Breast epithelium (tissue), 4 donors: ENCODE results near the gene SAXO1. TPM values are rescaled to one million over a fixed set of nuclear protein-coding genes. Genes with fewer than 3 reads are reported as not detected.

Experiments
- DNase-seq, 2 donors: peaks; one replicate each; pipeline ENCODE4 v3.0.0-alpha.2; 2019; ENCODE audit warnings: low spot score in 2 of 2
- H3K27ac ChIP-seq, 2 donors: fragments of 200-600 bp; sonication (generic) in 1 of 2; one replicate each; pipeline ENCODE4 v1.5.1; 2016 to 2019; ENCODE audit warnings: mild to moderate bottlenecking in 1 of 2
- H3K27me3 ChIP-seq, 2 donors: fragments of 200-600 bp; sonication (generic) in 1 of 2; one replicate each; pipeline versions ENCODE4 v1.5.1 to v1.6.0; 2017 to 2019; ENCODE audit warnings: control low read depth in 1 of 2, mild to moderate bottlenecking in 1 of 2
- H3K36me3 ChIP-seq: fragments of 200-600 bp; one replicate; pipeline ENCODE4 v1.5.1; 2019
- H3K4me1 ChIP-seq, 2 donors: fragments of 200-600 bp; sonication (generic); one replicate each; pipeline ENCODE4 v1.5.1; 2016 to 2019; ENCODE audit warnings: control low read depth in 1 of 2
- H3K4me3 ChIP-seq, 3 donors: fragments of 200-600 bp; sonication (generic); 1 replicate in 2 of 3; 2 replicates in 1 of 3; pipeline ENCODE4 v1.5.1; 2016 to 2019; ENCODE audit warnings: mild to moderate bottlenecking in 3 of 3, moderate library complexity in 2 of 3
- H3K9me3 ChIP-seq, 2 donors: fragments of 200-600 bp; sonication (generic) in 1 of 2; one replicate each; pipeline ENCODE4 v1.5.1; 2016 to 2019; ENCODE audit warnings: control low read depth in 1 of 2
- POLR2A ChIP-seq: fragments of 450-650 bp; IDR thresholded peaks from one replicate; pipeline ENCODE4 v1.6.1; 2016; ENCODE audit warnings: antibody characterized with exemption, mild to moderate bottlenecking, moderate library complexity
- POLR2AphosphoS5 ChIP-seq, 3 donors: sonication (generic); formaldehyde crosslinking; IDR thresholded peaks; one replicate each; pipeline ENCODE4 v1.6.1; 2017; ENCODE audit warnings: antibody characterized with exemption in 3 of 3
- intact Hi-C: fragments of 100-400 bp; cut with DNase I; formaldehyde crosslinking; loops from one replicate; pipeline ENCODE4 v1.15.1; 2023; ENCODE audit warnings: low total_unique reads
- total RNA-seq, 3 donors: library from RNA; depleted of rRNA; stranded (reverse); fragments of >200 nt; gene quantifications; one replicate each; pipeline ENCODE4 v1.1.0, GENCODE V29; 2016
- TF ChIP-seq, protein P1 (sequence below), 3 donors: fragments of 450-650 bp; IDR thresholded peaks; one replicate each; pipeline ENCODE4 v1.5.1; 2016 to 2017; ENCODE audit warnings: antibody characterized with exemption in 3 of 3, mild to moderate bottlenecking in 3 of 3, moderate library complexity in 3 of 3

The SAXO1 gene
- total RNA-seq, 3 donors from 2014 or later = 0.16 to 0.29 TPM; not detected in 1

DNA sequence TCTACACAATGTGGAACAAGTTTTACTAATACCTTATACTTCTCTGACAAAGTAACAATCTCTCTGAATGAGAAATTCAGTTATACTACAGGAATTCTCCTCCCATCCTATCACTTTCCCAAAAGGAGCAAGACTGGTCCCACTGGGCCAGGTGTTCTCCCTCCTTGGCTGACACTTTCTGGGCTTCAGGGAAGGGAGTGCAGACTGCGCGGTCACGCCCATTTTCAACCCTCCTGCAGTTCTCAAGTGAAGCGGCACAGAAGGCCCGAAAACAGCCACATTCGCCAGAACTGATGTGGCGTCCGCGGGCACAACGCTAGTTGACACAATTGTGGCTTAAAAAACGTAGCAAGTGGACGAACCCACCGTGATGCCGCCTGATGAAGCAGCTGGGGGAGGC, 603 bp downstream of the SAXO1 start:
- H3K9me3 ChIP-seq = no peaks in the 10 kb centered on the region
- no peak for DNase-seq
- H3K4me3 ChIP-seq = no peak overlapping the region
- no peaks in the 10 kb centered on the region for H3K4me1 ChIP-seq
- H3K36me3 ChIP-seq = no peaks in the 10 kb centered on the region
- H3K27ac ChIP-seq = no peak overlapping the region
- no peaks in the 10 kb centered on the region for H3K27me3 ChIP-seq
- TF ChIP-seq POLR2A = no peak
- TF ChIP-seq POLR2AphosphoS5 (IDR thresholded peaks at IDR 0.05) = no peak
- TF ChIP-seq, protein P1, sequence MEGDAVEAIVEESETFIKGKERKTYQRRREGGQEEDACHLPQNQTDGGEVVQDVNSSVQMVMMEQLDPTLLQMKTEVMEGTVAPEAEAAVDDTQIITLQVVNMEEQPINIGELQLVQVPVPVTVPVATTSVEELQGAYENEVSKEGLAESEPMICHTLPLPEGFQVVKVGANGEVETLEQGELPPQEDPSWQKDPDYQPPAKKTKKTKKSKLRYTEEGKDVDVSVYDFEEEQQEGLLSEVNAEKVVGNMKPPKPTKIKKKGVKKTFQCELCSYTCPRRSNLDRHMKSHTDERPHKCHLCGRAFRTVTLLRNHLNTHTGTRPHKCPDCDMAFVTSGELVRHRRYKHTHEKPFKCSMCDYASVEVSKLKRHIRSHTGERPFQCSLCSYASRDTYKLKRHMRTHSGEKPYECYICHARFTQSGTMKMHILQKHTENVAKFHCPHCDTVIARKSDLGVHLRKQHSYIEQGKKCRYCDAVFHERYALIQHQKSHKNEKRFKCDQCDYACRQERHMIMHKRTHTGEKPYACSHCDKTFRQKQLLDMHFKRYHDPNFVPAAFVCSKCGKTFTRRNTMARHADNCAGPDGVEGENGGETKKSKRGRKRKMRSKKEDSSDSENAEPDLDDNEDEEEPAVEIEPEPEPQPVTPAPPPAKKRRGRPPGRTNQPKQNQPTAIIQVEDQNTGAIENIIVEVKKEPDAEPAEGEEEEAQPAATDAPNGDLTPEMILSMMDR (IDR thresholded peaks at IDR 0.05) = no peak
- intact Hi-C loops = no loop called here

DNA sequence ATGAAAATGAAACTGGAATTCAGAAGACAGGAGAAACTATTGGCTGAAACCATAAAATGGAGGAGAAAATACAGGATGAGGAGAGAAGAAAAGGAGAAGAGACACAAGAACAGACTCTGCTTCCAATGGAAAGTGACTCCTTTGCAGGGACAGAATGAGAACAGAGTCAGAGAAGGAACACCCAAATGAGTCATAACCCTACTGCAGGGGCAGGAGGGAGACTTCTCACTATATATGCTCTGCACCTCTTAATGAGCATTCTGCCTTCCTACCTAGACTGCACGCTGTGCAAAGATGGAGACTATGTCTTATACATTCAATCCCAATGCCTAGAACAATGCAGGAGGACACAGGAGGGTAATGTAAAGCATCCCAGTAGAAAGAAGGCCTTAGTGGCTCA, 2.1 kb downstream of the SAXO1 start:
- TF ChIP-seq POLR2A (no peak), POLR2AphosphoS5 (IDR thresholded peaks at IDR 0.05) (no peak)
- TF ChIP-seq, protein P1 (IDR thresholded peaks at IDR 0.05) = no peak
- Histone ChIP-seq H3K27me3 (no peaks in the 10 kb centered on the region), H3K4me1 (no peaks in the 10 kb centered on the region), H3K27ac (no peak overlapping the region), H3K36me3 (no peaks in the 10 kb centered on the region), H3K4me3 (no peak overlapping the region), H3K9me3 (no peaks in the 10 kb centered on the region)
- DNase-seq = no peak
- intact Hi-C loops = no loop called here

GRCh38 chr9:19028835-19029451, 4.1 kb downstream of the SAXO1 start:
- no peaks in the 10 kb centered on the region for H3K27me3 ChIP-seq
- intact Hi-C loops = loop anchor here (10.0 kb wide), 1 partner anchor 774 kb away; no protein-coding TSS in a partner anchor
- H3K4me3 ChIP-seq = no peak overlapping the region
- no peaks in the 10 kb centered on the region for H3K9me3 ChIP-seq
- TF ChIP-seq, protein P1 (IDR thresholded peaks at IDR 0.05) = peak; percentile 46 to 73 (median 70)
- TF ChIP-seq POLR2AphosphoS5 (IDR thresholded peaks at IDR 0.05) (no peak), POLR2A (no peak)
- H3K27ac ChIP-seq = no peak overlapping the region
- no peaks in the 10 kb centered on the region for H3K4me1 ChIP-seq
- no peak for DNase-seq
- H3K36me3 ChIP-seq = no peaks in the 10 kb centered on the region

- intact Hi-C loops = loop anchor here (10.0 kb wide), 1 partner anchor 773 kb away; no protein-coding TSS in a partner anchor
- Histone ChIP-seq H3K4me3 (no peak overlapping the region), H3K4me1 (no peaks in the 10 kb centered on the region), H3K9me3 (no peaks in the 10 kb centered on the region), H3K27ac (no peak overlapping the region), H3K36me3 (no peaks in the 10 kb centered on the region), H3K27me3 (no peaks in the 10 kb centered on the region)
- TF ChIP-seq POLR2A = no peak
- no peak for TF ChIP-seq POLR2AphosphoS5 (IDR thresholded peaks at IDR 0.05)
- TF ChIP-seq, protein P1 (IDR thresholded peaks at IDR 0.05) = no peak
- no peak for DNase-seq
Measured at GRCh38 chr9:19027825-19028224, 5.2 kb downstream of the SAXO1 start.

DNA sequence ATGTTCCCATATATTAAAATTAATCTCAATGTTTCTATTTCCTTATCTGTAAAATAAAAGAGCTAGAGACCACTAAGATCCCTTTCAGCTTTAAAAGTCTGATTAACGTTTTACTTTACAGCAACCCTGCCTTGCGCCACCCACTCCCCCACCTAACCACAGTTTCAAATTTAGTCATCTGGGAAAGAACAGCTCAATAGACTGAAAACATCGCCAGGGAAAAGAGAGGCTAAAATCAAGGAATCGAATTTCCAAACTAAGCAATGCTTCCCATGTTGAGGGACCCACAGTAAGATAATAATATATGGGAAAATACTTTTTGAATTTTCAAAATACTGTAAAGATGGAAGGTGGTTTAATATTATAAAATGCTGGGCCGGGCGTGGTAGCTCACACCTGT, 6.6 kb downstream of the SAXO1 start:
- Histone ChIP-seq H3K27ac (no peak overlapping the region), H3K4me1 (no peaks in the 10 kb centered on the region), H3K27me3 (no peaks in the 10 kb centered on the region), H3K4me3 (no peak overlapping the region), H3K9me3 (no peaks in the 10 kb centered on the region), H3K36me3 (no peaks in the 10 kb centered on the region)
- intact Hi-C loops = loop anchor here (10.0 kb wide), 1 partner anchor 772 kb away; no protein-coding TSS in a partner anchor
- TF ChIP-seq POLR2AphosphoS5 (IDR thresholded peaks at IDR 0.05) (no peak), POLR2A (no peak)
- TF ChIP-seq, protein P1 (IDR thresholded peaks at IDR 0.05) = no peak
- no peak for DNase-seq
